Ectodermal cell (in vitro differentiated cells): Measurements from ENCODE around the gene SMPD4.
"Not testable (repeated sequence)": the region's sequence is repeated elsewhere in the genome, so short reads cannot be mapped to it uniquely, and the experiment has no call there.

Experiments
- H3K27ac ChIP-seq: 2 replicates; pipeline ENCODE4 v1.7.0; 2013; ENCODE audit warnings: mild to moderate bottlenecking, low read depth, low read length; ENCODE audit not compliant: insufficient read depth, poor library complexity, severe bottlenecking
- H3K27me3 ChIP-seq: 2 replicates; pipeline ENCODE4 v1.7.0; 2013; ENCODE audit warnings: mild to moderate bottlenecking, low read length; ENCODE audit not compliant: insufficient read depth, control insufficient read depth, poor library complexity, severe bottlenecking
- H3K36me3 ChIP-seq: one replicate; pipeline ENCODE4 v1.7.0; 2013; ENCODE audit warnings: low read length; ENCODE audit not compliant: control insufficient read depth, insufficient read depth
- H3K4me1 ChIP-seq: one replicate; pipeline ENCODE4 v1.7.0; 2013; ENCODE audit warnings: low read length; ENCODE audit not compliant: control insufficient read depth, insufficient read depth
- H3K4me3 ChIP-seq: 2 replicates; pipeline ENCODE4 v1.7.0; 2013; ENCODE audit warnings: low read depth, low read length, control low read depth; ENCODE audit not compliant: insufficient read depth
- H3K9me3 ChIP-seq: 2 replicates; pipeline ENCODE4 v1.7.0; 2013; ENCODE audit warnings: mild to moderate bottlenecking, low read length, moderate library complexity; ENCODE audit not compliant: control insufficient read depth
- WGBS, 2 experiments: methylation state at CpG; one replicate each; pipeline ENCODE4 v1.1.7; 2013; ENCODE audit warnings: missing lambda C conversion rate in 2 of 2; 5-methylcytosine and 5-hydroxymethylcytosine counted together

SMPD4 gene

DNA sequence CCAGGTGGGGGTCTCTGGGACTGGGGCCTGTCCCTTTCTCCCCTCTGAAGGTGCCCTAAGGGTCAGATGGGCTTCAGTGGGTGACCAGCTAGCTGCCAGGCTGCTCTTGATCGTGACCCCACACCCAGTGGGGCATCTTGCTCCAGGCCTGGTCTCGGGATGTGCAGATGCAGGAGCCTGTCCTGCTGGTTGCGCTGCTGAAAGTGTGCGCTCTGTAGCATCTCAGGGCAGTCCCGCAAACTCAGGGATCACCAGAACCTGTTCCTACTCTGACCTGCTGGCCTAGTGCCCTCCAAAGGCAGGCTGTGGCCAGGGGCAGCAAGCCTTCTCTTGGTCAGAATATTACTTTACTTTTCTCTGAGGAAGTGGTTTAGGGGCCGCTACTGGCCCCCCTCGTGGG lies 40.9 kb downstream of the SMPD4 start:
- H3K27ac ChIP-seq, H3K4me1 ChIP-seq, H3K4me3 ChIP-seq, H3K9me3 ChIP-seq, H3K27me3 ChIP-seq, H3K36me3 ChIP-seq: not testable (repeated sequence)
- 81 to 89% methylated on average over 7 of the region's 7 CpGs for WGBS, 2 experiments

DNA sequence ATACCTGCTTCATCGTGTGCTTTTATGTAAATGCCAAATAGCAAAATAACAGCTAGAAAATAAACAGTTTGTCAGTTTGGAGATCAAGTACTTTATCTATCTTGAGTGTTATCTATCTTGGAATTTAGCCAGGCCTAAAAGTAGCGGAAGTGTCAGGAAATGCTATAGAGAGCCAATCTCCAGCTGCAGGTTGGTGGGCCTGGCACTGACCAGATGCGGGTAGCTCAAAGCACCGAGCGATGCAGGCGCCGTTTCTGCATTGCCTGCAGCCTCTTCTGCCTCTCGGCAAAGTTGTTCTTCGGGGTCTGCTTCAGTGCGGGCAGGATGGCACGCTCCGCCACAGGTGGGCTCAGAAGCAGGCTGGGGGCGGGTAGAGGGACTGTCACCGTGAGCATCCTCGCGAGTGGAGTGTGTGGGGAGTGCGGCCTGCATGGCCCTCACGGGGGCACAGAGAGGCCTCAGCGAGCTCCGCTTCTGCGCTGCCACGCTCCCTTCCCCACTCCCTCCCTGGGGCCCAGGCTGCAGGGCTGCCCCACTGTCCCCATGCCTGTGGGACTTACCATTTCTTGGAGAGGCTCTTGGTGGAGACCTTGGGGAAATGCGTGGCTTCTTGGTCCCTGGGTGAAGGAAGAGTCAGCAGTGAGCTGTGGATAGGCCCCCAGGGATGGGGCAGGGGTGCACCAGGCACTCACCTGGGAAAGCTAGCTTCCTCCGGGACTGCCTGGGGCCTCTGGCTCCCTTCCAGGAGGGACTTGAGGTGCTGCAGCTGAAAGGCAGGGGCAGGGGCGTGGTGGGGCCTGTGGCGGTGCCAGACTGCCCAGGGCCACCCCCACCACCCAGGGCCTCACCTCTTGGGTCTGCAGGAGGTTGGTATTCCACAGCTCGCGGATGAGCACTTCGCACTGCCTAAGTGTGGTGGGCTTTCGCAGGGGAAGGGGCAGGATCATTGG lies 41.8 kb downstream of the SMPD4 start:
- H3K27ac ChIP-seq: not testable (repeated sequence)

DNA sequence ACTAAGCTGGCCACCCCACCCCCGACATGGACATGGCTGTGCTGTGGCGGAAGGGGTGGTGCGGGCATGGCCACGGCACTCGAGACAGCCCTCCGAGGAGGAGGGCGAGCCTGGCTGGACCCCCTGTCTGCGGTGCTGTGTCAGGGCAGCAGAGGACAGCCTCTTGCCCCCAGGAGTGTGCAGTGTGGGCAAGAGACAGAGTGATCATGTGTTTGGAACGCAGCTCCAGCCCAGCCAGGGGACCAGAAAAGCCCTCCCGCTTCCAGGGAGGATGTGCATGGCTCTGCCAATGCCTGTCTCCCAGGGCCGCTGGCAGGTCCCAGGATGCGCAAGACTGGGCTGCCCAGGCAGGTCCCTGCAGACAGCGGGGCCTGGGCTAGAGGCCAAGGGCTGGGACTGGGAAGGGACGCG lies 42.6 kb downstream of the SMPD4 start:
- not testable (repeated sequence) for H3K27me3 ChIP-seq, H3K4me3 ChIP-seq, H3K9me3 ChIP-seq, H3K4me1 ChIP-seq, H3K27ac ChIP-seq, H3K36me3 ChIP-seq
- WGBS, 2 experiments: 94 to 96% methylated on average over 13 of the region's 15 CpGs

More for the DNA sequence above, 41.8 kb downstream of the SMPD4 start:
- H3K36me3 ChIP-seq, H3K27me3 ChIP-seq, H3K4me1 ChIP-seq, H3K4me3 ChIP-seq, H3K9me3 ChIP-seq: not testable (repeated sequence)
- WGBS, 2 experiments: 91 to 93% methylated on average over 25 to 29 of the region's 30 CpGs

DNA sequence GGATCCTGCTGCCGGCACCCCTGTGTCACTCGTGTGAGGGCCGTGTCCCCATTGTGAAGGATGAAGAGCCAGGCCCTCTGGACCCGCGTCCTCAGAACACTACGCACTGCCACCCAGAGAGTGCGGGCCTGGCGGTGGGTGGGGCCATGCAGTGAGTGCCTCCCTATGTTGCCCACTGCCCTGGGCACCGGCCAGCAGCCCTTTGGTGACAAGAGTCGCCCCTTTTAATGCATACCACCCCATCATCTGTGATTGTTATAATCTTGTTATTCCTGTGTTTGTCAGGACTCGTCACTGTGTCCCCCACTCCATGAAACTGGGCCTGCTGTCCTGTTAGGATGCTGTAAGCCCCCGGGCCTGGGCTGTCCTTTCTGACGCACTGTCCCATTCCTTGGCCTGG lies 43.1 kb downstream of the SMPD4 start:
- not testable (repeated sequence) for H3K9me3 ChIP-seq, H3K36me3 ChIP-seq, H3K27ac ChIP-seq, H3K4me3 ChIP-seq, H3K4me1 ChIP-seq, H3K27me3 ChIP-seq
- 95% methylated on average over 12 of the region's 13 CpGs for WGBS, 2 experiments

DNA sequence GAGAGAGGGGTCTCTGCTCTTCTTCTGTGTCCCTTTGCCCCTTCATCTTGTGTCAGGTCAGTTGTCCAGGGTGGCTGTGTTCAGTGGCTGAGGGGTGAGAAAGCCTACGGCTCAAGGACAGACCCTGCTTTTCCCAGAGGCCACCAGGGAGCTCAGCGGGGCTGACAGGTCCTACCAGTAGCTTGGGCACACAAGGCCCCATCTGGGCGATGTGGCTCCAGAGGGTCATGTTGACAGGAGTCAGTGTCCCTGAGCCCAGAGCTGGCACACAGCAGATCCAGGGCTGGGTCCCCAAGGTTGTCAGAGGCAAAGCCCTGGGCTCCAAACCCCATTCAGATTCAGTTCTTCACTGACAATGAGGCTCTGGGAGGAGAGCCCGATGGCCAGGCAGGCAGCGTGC lies 44.3 kb downstream of the SMPD4 start:
- not testable (repeated sequence) for H3K27ac ChIP-seq, H3K36me3 ChIP-seq, H3K9me3 ChIP-seq, H3K4me1 ChIP-seq, H3K27me3 ChIP-seq, H3K4me3 ChIP-seq
- 92% methylated on average over 3 to 5 of the region's 5 CpGs for WGBS, 2 experiments

DNA sequence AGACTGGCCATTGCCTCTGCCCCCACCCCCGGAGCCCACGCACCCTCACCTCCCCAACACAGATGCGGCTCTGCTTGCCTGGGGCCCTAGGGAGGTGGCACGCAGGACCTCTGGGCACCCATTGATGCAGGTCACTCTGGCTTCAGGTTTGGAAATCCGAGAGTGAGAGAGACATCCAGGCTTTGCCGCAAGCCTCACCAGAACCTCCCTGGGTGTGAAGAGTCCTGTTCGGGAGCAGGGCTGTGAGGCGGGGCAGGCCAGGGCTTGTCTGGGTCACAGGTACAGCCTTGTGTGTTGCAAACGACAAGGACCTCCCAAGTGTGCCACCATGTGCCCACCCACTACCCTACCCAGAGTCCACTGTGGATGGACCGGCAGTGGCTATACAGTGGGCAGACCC lies 44.9 kb downstream of the SMPD4 start:
- not testable (repeated sequence) for H3K27me3 ChIP-seq, H3K4me3 ChIP-seq, H3K36me3 ChIP-seq, H3K9me3 ChIP-seq, H3K27ac ChIP-seq, H3K4me1 ChIP-seq
- 96 to 99% methylated on average over 7 to 8 of the region's 10 CpGs for WGBS, 2 experiments

DNA sequence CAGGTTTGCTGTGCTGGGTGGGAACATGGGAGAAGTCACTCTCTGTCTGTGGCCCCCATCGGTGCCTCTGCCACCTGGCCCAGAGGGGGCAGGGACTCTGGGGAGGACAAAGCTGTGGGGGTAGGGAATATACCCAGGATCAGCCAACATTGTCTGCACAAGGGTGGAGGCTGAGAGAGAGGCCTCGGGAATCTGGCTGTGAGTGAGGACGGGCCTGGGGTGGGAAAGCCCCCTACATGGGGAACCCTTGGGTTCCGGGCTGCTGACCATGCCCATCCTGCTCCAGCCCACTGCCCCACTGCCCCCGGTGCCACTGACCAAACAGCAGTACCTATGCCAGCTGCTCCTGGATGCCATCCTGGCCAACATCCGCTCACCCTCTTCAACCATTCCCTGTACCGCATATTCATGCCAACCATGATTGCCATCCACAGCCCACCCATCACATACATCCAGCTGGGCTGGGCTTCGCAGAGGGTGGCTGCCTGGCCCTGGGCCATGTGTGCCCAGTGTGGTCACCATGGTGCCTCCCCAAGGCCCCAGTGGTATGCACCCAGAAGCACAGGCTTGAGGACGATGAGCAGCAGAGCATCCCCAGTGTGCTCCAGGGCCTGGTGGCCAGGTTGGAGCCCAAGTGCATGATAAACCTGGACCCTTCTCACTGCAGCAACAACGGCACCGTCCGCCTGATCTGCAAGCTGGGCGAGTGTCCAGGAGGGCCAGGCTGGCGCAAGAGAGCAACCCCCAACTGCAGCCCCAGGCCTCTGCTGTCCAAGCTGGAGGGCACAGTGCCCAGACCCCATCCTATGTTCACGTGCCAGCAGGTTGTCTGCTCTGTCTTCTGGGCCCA lies 45.5 kb downstream of the SMPD4 start:
- H3K4me3 ChIP-seq: no peak overlapping the region
- H3K4me1 ChIP-seq: no peaks in the 10 kb centered on the region
- H3K27me3 ChIP-seq: no peaks in the 10 kb centered on the region
- no peak overlapping the region for H3K27ac ChIP-seq
- WGBS, 2 experiments: 95% methylated on average over 15 of the region's 15 CpGs
- H3K9me3 ChIP-seq: no peaks in the 10 kb centered on the region
- no peaks in the 10 kb centered on the region for H3K36me3 ChIP-seq

DNA sequence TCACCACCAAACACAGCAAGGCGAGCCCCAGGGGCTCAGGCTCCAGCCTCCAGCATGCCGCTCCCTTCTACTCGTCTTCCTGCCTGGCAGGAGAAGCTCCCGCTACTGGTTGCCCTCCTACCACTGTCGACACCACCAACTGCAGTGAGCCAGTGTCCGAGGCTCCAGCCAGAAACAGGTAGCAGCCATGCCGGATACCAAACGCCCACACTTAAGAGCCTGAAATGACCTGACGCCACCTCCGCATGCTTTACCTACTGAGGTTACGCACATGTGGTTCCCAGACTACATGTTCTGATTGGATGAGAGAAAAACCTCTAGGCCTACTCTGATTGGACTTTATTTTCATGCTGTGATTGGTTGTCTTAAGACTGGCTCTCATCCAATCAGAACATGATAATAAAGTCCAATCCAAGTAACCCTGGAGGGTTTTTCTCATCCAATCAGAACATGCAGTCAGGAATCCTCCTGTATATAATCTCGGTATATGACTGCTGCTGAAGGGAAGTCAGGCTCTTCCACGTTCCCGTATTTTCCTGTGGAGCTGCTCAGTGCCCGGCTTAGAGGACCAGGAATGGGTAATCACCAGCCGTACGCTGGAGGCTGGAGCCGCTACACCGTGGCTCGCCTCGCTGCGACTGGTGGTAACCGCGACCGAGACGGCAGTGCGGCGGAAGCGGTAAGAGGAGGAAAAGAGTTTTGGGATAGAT lies 52.1 kb downstream of the SMPD4 start, which contains the start of gene POTEF:
TSS of gene POTEF (minus strand) at position 103 of the 710 bp plus-strand sequence. CDS start 8,707 bp downstream, outside the sequence.
- H3K27ac ChIP-seq, H3K4me1 ChIP-seq, H3K36me3 ChIP-seq, H3K27me3 ChIP-seq, H3K9me3 ChIP-seq, H3K4me3 ChIP-seq: not testable (repeated sequence)
- 89 to 94% methylated on average over 15 of the region's 29 CpGs for WGBS, 2 experiments

DNA sequence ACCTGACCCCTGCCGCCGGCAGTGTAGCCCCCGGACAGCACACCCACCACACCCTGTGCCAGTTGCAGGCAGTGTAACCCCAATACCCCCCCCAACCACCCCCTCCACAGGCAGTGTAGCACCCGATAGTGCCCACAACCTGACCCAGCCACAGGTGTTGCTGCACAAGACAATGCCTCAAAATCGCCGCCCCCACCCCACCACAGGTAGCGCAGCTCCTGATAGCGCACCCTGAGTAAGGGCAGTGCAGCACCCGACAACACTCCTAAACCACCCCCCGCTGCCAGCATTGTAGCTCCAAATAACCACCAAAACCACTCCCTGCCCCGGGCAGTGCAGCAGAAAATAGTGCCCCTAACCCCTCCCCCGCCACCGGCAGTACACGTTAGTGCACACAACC lies 52.9 kb downstream of the SMPD4 start:
- not testable (repeated sequence) for H3K4me3 ChIP-seq, H3K27ac ChIP-seq, H3K4me1 ChIP-seq, H3K36me3 ChIP-seq, H3K9me3 ChIP-seq, H3K27me3 ChIP-seq
- WGBS, 2 experiments: 90 to 92% methylated on average over 13 to 14 of the region's 14 CpGs

DNA sequence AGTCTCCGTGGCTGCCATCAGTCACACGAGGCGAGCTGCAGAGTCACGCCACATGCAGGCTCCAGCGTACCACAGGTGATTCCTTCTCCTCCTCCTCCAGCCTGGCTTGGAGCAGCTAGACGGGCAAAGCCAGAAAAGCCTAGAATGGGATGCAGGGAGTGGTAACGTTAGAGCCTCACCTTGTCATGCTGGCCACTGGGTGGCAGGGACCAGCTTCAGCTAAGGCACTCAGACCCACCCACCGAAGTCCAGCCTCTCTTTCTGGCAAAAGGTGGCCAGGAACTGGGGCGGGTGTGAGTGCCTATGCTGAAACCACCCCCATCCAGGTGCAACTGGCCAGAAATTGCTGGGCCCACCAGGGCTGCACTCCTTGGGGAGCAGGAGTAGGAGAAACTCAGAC lies 53.7 kb downstream of the SMPD4 start:
- not testable (repeated sequence) for H3K27me3 ChIP-seq, H3K4me3 ChIP-seq, H3K4me1 ChIP-seq, H3K36me3 ChIP-seq, H3K27ac ChIP-seq, H3K9me3 ChIP-seq
- WGBS, 2 experiments: 28% methylated on average over 2 of the region's 9 CpGs; no CpG with 5 or more reads in 1 of the 2 experiments
